Upper lobe of left lung (tissue), 6 donors: Measurements from ENCODE around the gene GLT6D1. TPM values are rescaled to one million over a fixed set of nuclear protein-coding genes. Genes with fewer than 3 reads are reported as not detected.
A peak's percentile ranks its signal among the peaks of the same experiment; 100 is the strongest.

Experiments
- ATAC-seq, 2 donors: fragments of 200-7000 bp; cut with Tn5 transposase; one replicate each; pipeline ENCODE4 v1.9.1; 2022; ENCODE audit warnings: mild to moderate bottlenecking in 2 of 2, moderate library complexity in 2 of 2; ENCODE audit not compliant: low FRiP score in 2 of 2
- DNase-seq, 2 donors: peaks; one replicate each; pipeline ENCODE4 v3.0.0-alpha.2; 2019 to 2020
- H3K27ac ChIP-seq, 4 donors: fragments of 200-600 bp; sonication (generic); one replicate each; pipeline ENCODE4 v1.5.1; 2016 to 2019
- H3K27me3 ChIP-seq, 4 donors: fragments of 200-600 bp; sonication (generic); one replicate each; pipeline ENCODE4 v1.5.1; 2017 to 2019
- H3K36me3 ChIP-seq, 4 donors: fragments of 200-600 bp; sonication (generic); one replicate each; pipeline ENCODE4 v1.5.1; 2016 to 2019
- H3K4me1 ChIP-seq, 4 donors: fragments of 200-600 bp; sonication (generic); one replicate each; pipeline ENCODE4 v1.5.1; 2018 to 2019
- H3K4me3 ChIP-seq, 4 donors: fragments of 200-600 bp; sonication (generic); one replicate each; pipeline ENCODE4 v1.5.1; 2017 to 2019; ENCODE audit warnings: mild to moderate bottlenecking in 2 of 4, moderate library complexity in 1 of 4
- H3K9me3 ChIP-seq, 4 donors: fragments of 200-600 bp; sonication (generic); one replicate each; pipeline ENCODE4 v1.5.1; 2018 to 2019
- CTCF ChIP-seq, 6 experiments: fragments of 450-650 bp in 4 of 6; fragments of 200-600 bp in 2 of 6; sonication (generic) in 2 of 6; IDR thresholded peaks; one replicate each; pipeline ENCODE4 v1.5.1; 2016 to 2019; ENCODE audit warnings: antibody characterized with exemption in 6 of 6
- EP300 ChIP-seq, 4 donors: sonication (generic); formaldehyde crosslinking; IDR thresholded peaks; one replicate each; pipeline ENCODE4 v1.5.1; 2017; ENCODE audit warnings: antibody characterized with exemption in 4 of 4, control low read depth in 2 of 4
- POLR2A ChIP-seq, 4 donors: fragments of 450-650 bp; IDR thresholded peaks; one replicate each; pipeline ENCODE4 v1.5.1; 2016 to 2017; ENCODE audit warnings: antibody characterized with exemption in 4 of 4, mild to moderate bottlenecking in 2 of 4
- POLR2AphosphoS5 ChIP-seq, 2 donors: sonication (generic); formaldehyde crosslinking; IDR thresholded peaks; one replicate each; pipeline ENCODE4 v1.5.1; 2017; ENCODE audit warnings: antibody characterized with exemption in 2 of 2
- WGBS, 2 donors: methylation state at CpG; one replicate each; pipeline ENCODE4 v1.1.5; 2017 to 2018; 5-methylcytosine and 5-hydroxymethylcytosine counted together
- total RNA-seq, 6 donors: library from RNA; depleted of rRNA in 4 of 6; stranded (reverse); fragments of >200 nt in 4 of 6; gene quantifications; one replicate each; pipeline versions ENCODE4 v1.1.0 to v1.2.1, GENCODE V29; 2016 to 2021
- donor health status: DM: no; HTN: no; CAD: no; lungs with moderate emphysema.
- donor health status: DM: no; HTN: yes; CAD: no; lungs with severe emphysema.

Gene GLT6D1
- total RNA-seq, 6 donors from 2014 or later = not detected

GRCh38 chr9:135665795-135666189 is 26.5 kb upstream of the GLT6D1 start:
- Histone ChIP-seq H3K4me1 (no peaks in the 10 kb centered on the region), H3K36me3 (no peaks in the 10 kb centered on the region), H3K4me3 (no peak overlapping the region), H3K27me3 (no peaks in the 10 kb centered on the region), H3K27ac (no peak overlapping the region), H3K9me3 (peaks cover 0 to 12% (median 0%) of the 10 kb centered on the region in 4 donors)
- 71% methylated on average over 11 of the region's 12 CpGs; no CpG with 5 or more reads in 1 of the 2 donors for WGBS, 2 donors
- DNase-seq (peak in 1 of 2 donors; percentile 60), ATAC-seq (no peak)
- TF ChIP-seq POLR2A (IDR thresholded peaks at IDR 0.05) = no peak
- TF ChIP-seq POLR2AphosphoS5 (IDR thresholded peaks at IDR 0.05) = no peak
- TF ChIP-seq EP300 (IDR thresholded peaks at IDR 0.05) = no peak
- no peak for TF ChIP-seq CTCF (IDR thresholded peaks at IDR 0.05)

- TF ChIP-seq CTCF (IDR thresholded peaks at IDR 0.05) (no peak), EP300 (IDR thresholded peaks at IDR 0.05) (no peak), POLR2AphosphoS5 (IDR thresholded peaks at IDR 0.05) (no peak), POLR2A (IDR thresholded peaks at IDR 0.05) (no peak)
- no peak overlapping the region for H3K27ac ChIP-seq
- H3K36me3 ChIP-seq = no peaks in the 10 kb centered on the region
- H3K9me3 ChIP-seq = peaks cover 0 to 12% (median 0%) of the 10 kb centered on the region in 4 donors
- H3K27me3 ChIP-seq = no peaks in the 10 kb centered on the region
- DNase-seq (peak in 1 of 2 donors; percentile 54), ATAC-seq (no peak)
- H3K4me3 ChIP-seq = no peak overlapping the region
- no peaks in the 10 kb centered on the region for H3K4me1 ChIP-seq
- 76 to 79% methylated on average over 22 to 29 of the region's 32 CpGs for WGBS, 2 donors
Measured at GRCh38 chr9:135664801-135665794, 25.8 kb upstream of the GLT6D1 start.

GRCh38 chr9:135664266-135664665 is 24.9 kb upstream of the GLT6D1 start:
- Histone ChIP-seq H3K4me3 (no peak overlapping the region), H3K9me3 (peaks cover 0 to 10% (median 0%) of the 10 kb centered on the region in 4 donors), H3K4me1 (no peaks in the 10 kb centered on the region), H3K36me3 (no peaks in the 10 kb centered on the region), H3K27ac (no peak overlapping the region), H3K27me3 (no peaks in the 10 kb centered on the region)
- peak in 1 of 2 donors; percentile 24 for DNase-seq
- ATAC-seq = no peak
- TF ChIP-seq POLR2AphosphoS5 (IDR thresholded peaks at IDR 0.05) (no peak), CTCF (IDR thresholded peaks at IDR 0.05) (no peak), POLR2A (IDR thresholded peaks at IDR 0.05) (no peak), EP300 (IDR thresholded peaks at IDR 0.05) (no peak)
- 80 to 84% methylated on average over 10 of the region's 10 CpGs for WGBS, 2 donors

- WGBS, 2 donors = 74 to 84% methylated on average over 10 to 12 of the region's 12 CpGs
- H3K27ac ChIP-seq = no peak overlapping the region
- TF ChIP-seq POLR2A (IDR thresholded peaks at IDR 0.05) (no peak), CTCF (IDR thresholded peaks at IDR 0.05) (no peak), EP300 (IDR thresholded peaks at IDR 0.05) (no peak), POLR2AphosphoS5 (IDR thresholded peaks at IDR 0.05) (no peak)
- H3K36me3 ChIP-seq = no peaks in the 10 kb centered on the region
- no peak overlapping the region for H3K4me3 ChIP-seq
- DNase-seq (peak in 1 of 2 donors; percentile 33), ATAC-seq (no peak)
- H3K9me3 ChIP-seq = peaks cover 0 to 5% (median 0%) of the 10 kb centered on the region in 4 donors
- no peaks in the 10 kb centered on the region for H3K27me3 ChIP-seq
- H3K4me1 ChIP-seq = no peaks in the 10 kb centered on the region
Measured at GRCh38 chr9:135663857-135664256, 24.5 kb upstream of the GLT6D1 start.
